HepG2 (cell line): ENCODE data around the gene ACADSB. TPM values are rescaled to one million over a fixed set of nuclear protein-coding genes. Genes with fewer than 3 reads are reported as not detected.

Experiments used
- AKAP8 ChIP-seq: sonication (generic); formaldehyde crosslinking; IDR thresholded peaks from 2 replicates; pipeline ENCODE4 v1.5.1; 2020; ENCODE audit warnings: mild to moderate bottlenecking, missing genetic modification reagents
- BCL6 ChIP-seq: IDR thresholded peaks from 2 replicates; pipeline ENCODE4 v1.6.1; 2016; ENCODE audit warnings: missing genetic modification reagents, missing compliant biosample characterization
- CERS6 ChIP-seq: sonication (generic); formaldehyde crosslinking; IDR thresholded peaks from 2 replicates; pipeline ENCODE4 v1.5.0; 2020; ENCODE audit warnings: missing genetic modification reagents
- CHCHD3 ChIP-seq: sonication (generic); formaldehyde crosslinking; IDR thresholded peaks from 2 replicates; pipeline ENCODE4 v1.8.0; 2022; ENCODE audit warnings: mild to moderate bottlenecking, missing genetic modification reagents, moderate library complexity
- ELK4 ChIP-seq: sonication (generic); formaldehyde crosslinking; IDR thresholded peaks from 2 replicates; pipeline ENCODE4 v1.9.0; 2021; ENCODE audit warnings: missing genetic modification reagents, borderline replicate concordance
- ERF ChIP-seq: IDR thresholded peaks from 2 replicates; pipeline ENCODE4 v1.6.1; 2018; ENCODE audit warnings: missing biosample characterization, missing genetic modification reagents
- GFI1 ChIP-seq: sonication (generic); formaldehyde crosslinking; IDR thresholded peaks from 2 replicates; pipeline ENCODE4 v1.5.0; 2020; ENCODE audit warnings: missing genetic modification reagents, mild to moderate bottlenecking, borderline replicate concordance
- KAT7 ChIP-seq: IDR thresholded peaks from 2 replicates; pipeline ENCODE4 v1.6.1; 2018; ENCODE audit warnings: borderline replicate concordance, missing compliant biosample characterization
- LBX2 ChIP-seq: sonication (generic); formaldehyde crosslinking; IDR thresholded peaks from 2 replicates; pipeline ENCODE4 v1.5.0; 2020; ENCODE audit warnings: missing genetic modification reagents, mild to moderate bottlenecking, borderline replicate concordance
- LCORL ChIP-seq, 2 experiments: fragments of 450-650 bp in 1 of 2; sonication (generic) in 1 of 2; formaldehyde crosslinking in 1 of 2; IDR thresholded peaks; 2 replicates each; pipeline versions ENCODE4 v1.5.0 to v1.6.1; 2017 to 2020; ENCODE audit warnings: antibody characterized with exemption in 1 of 2, missing genetic modification reagents in 1 of 2
- NFRKB ChIP-seq: fragments of 450-650 bp; IDR thresholded peaks from 2 replicates; pipeline ENCODE4 v1.6.1; 2017
- NR3C1 ChIP-seq: sonication (generic); formaldehyde crosslinking; IDR thresholded peaks from 2 replicates; pipeline ENCODE4 v1.4.0; 2020; ENCODE audit warnings: missing genetic modification reagents
- PLSCR1 ChIP-seq: sonication (generic); formaldehyde crosslinking; IDR thresholded peaks from 2 replicates; pipeline ENCODE4 v1.5.0; 2020; ENCODE audit warnings: missing genetic modification reagents, mild to moderate bottlenecking, borderline replicate concordance
- SALL1 ChIP-seq: sonication (generic); formaldehyde crosslinking; IDR thresholded peaks from 2 replicates; pipeline ENCODE4 v1.8.0; 2022; ENCODE audit warnings: mild to moderate bottlenecking, missing genetic modification reagents
- SIX4 ChIP-seq: sonication (generic); formaldehyde crosslinking; IDR thresholded peaks from 2 replicates; pipeline ENCODE4 v1.4.0; 2020; ENCODE audit warnings: missing genetic modification reagents
- SP140L ChIP-seq: sonication (generic); formaldehyde crosslinking; IDR thresholded peaks from 2 replicates; pipeline ENCODE4 v1.4.0; 2020; ENCODE audit warnings: missing genetic modification reagents, borderline replicate concordance
- TEAD2 ChIP-seq: sonication (generic); formaldehyde crosslinking; IDR thresholded peaks from 2 replicates; pipeline ENCODE4 v1.9.0; 2021; ENCODE audit warnings: missing genetic modification reagents
- ZBTB26 ChIP-seq: IDR thresholded peaks from 2 replicates; pipeline ENCODE4 v1.6.1; 2016; ENCODE audit warnings: missing compliant biosample characterization, missing genetic modification reagents, borderline replicate concordance
- ZBTB8A ChIP-seq: sonication (generic); formaldehyde crosslinking; IDR thresholded peaks from 2 replicates; pipeline ENCODE4 v1.4.0; 2020; ENCODE audit warnings: mild to moderate bottlenecking, low read depth, missing genetic modification reagents, borderline replicate concordance
- ZFP62 ChIP-seq: sonication (generic); formaldehyde crosslinking; IDR thresholded peaks from 2 replicates; pipeline ENCODE4 v1.4.0; 2020; ENCODE audit warnings: missing genetic modification reagents
- ZNF12 ChIP-seq: sonication (generic); formaldehyde crosslinking; IDR thresholded peaks from 2 replicates; pipeline ENCODE4 v1.5.0; 2020; ENCODE audit warnings: missing genetic modification reagents
- ZNF18 ChIP-seq: sonication (generic); formaldehyde crosslinking; IDR thresholded peaks from 2 replicates; pipeline ENCODE4 v1.8.0; 2022; ENCODE audit warnings: mild to moderate bottlenecking, missing genetic modification reagents; ENCODE audit not compliant: insufficient replicate concordance
- ZNF3 ChIP-seq: IDR thresholded peaks from 2 replicates; pipeline ENCODE4 v1.7.0; 2017; ENCODE audit warnings: inconsistent platforms
- ZNF564 ChIP-seq: sonication (generic); formaldehyde crosslinking; IDR thresholded peaks from 2 replicates; pipeline ENCODE4 v1.8.1; 2023; ENCODE audit warnings: mild to moderate bottlenecking, missing genetic modification reagents
- ZNF792 ChIP-seq: IDR thresholded peaks from 2 replicates; pipeline ENCODE4 v1.6.1; 2016
- ZNF83 ChIP-seq: sonication (generic); formaldehyde crosslinking; IDR thresholded peaks from 2 replicates; pipeline ENCODE4 v1.4.0; 2020; ENCODE audit warnings: missing genetic modification reagents, mild to moderate bottlenecking, borderline replicate concordance
- polyA plus RNA-seq, 8 experiments: library from polyadenylated mRNA; depleted of rRNA in 3 of 8; stranded (reverse) in 7 of 8; unstranded in 1 of 8; fragments of >200 nt; fragmentation: Illumina TruSeq in 4 of 8; extraction: Trizol in 4 of 8; gene quantifications; 2 replicates each; pipeline versions ENCODE4 v1.2.1 to v1.2.3, GENCODE V29; 2011 to 2016; ENCODE audit warnings: low read depth in 4 of 8, missing spikeins in 1 of 8, mixed read lengths in 1 of 8; ENCODE audit not compliant: insufficient read depth in 1 of 8
- total RNA-seq, 5 experiments: library from RNA; depleted of rRNA; stranded (reverse); fragments of >200 nt; fragmentation: Illumina TruSeq; extraction: Trizol; gene quantifications; 2 replicates each; pipeline ENCODE4 v1.2.3, GENCODE V29; 2016; ENCODE audit warnings: low read depth in 1 of 5

Gene ACADSB
- total and polyA plus RNA-seq, 2 of the 13 experiments (the other 11 are each of a cell fraction or from before 2014, with no cell fraction given), result 80.0 to 87.6 TPM

- TF ChIP-seq ZBTB26 (CRISPR knock-in tag) (no peak), PLSCR1 (no peak), LCORL (IDR thresholded peaks at IDR 0.05) (no peak), LCORL (CRISPR knock-in tag; IDR thresholded peaks at IDR 0.05) (peak; percentile 65; the same call in 1 of the 2 replicates), SALL1 (CRISPR knock-in tag) (peak; percentile 91), NR3C1 (CRISPR knock-in tag) (no peak), ZNF12 (CRISPR knock-in tag) (no peak; the same call in 1 of the 2 replicates), ZNF18 (no peak), ZFP62 (CRISPR knock-in tag) (no peak), CERS6 (no peak), ZNF792 (no peak; the same call in 1 of the 2 replicates), ERF (CRISPR knock-in tag) (0 out of 2 replicates have a peak, but pooled peaks have one; percentile 19), CHCHD3 (CRISPR knock-in tag) (no peak), NFRKB (no peak), SIX4 (CRISPR knock-in tag) (no peak), TEAD2 (CRISPR knock-in tag) (no peak), ZNF3 (peak; percentile 41; the same call in 1 of the 2 replicates), SP140L (no peak), ZBTB8A (CRISPR knock-in tag) (no peak), GFI1 (CRISPR knock-in tag) (no peak), LBX2 (CRISPR knock-in tag) (no peak), KAT7 (CRISPR knock-in tag) (no peak), ZNF564 (CRISPR knock-in tag) (no peak), ELK4 (CRISPR knock-in tag) (no peak), AKAP8 (CRISPR knock-in tag) (no peak), ZNF83 (CRISPR knock-in tag) (no peak), BCL6 (CRISPR knock-in tag) (peak; percentile 52)
Observed at GRCh38 chr10:123035467-123036086, 26.8 kb downstream of the ACADSB start (continued).
